Suprapubic skin (tissue), 4 donors: ENCODE data around the gene CASKIN1.

Experiments used
- POLR2A ChIP-seq, 2 donors: fragments of 450-650 bp; IDR thresholded peaks; one replicate each; pipeline ENCODE4 v1.6.1; 2017; ENCODE audit warnings: antibody characterized with exemption in 2 of 2, mild to moderate bottlenecking in 2 of 2, moderate library complexity in 2 of 2
- POLR2AphosphoS5 ChIP-seq, 3 donors: sonication (generic); formaldehyde crosslinking; IDR thresholded peaks; one replicate each; pipeline ENCODE4 v1.6.1; 2017; ENCODE audit warnings: antibody characterized with exemption in 3 of 3
- TF ChIP-seq, protein P1 (sequence below), 2 donors: fragments of 200-600 bp in 1 of 2; fragments of 450-650 bp in 1 of 2; sonication (generic) in 1 of 2; IDR thresholded peaks; one replicate each; pipeline ENCODE4 v1.5.1; 2016 to 2019; ENCODE audit warnings: antibody characterized with exemption in 2 of 2, mild to moderate bottlenecking in 1 of 2, moderate library complexity in 1 of 2

DNA sequence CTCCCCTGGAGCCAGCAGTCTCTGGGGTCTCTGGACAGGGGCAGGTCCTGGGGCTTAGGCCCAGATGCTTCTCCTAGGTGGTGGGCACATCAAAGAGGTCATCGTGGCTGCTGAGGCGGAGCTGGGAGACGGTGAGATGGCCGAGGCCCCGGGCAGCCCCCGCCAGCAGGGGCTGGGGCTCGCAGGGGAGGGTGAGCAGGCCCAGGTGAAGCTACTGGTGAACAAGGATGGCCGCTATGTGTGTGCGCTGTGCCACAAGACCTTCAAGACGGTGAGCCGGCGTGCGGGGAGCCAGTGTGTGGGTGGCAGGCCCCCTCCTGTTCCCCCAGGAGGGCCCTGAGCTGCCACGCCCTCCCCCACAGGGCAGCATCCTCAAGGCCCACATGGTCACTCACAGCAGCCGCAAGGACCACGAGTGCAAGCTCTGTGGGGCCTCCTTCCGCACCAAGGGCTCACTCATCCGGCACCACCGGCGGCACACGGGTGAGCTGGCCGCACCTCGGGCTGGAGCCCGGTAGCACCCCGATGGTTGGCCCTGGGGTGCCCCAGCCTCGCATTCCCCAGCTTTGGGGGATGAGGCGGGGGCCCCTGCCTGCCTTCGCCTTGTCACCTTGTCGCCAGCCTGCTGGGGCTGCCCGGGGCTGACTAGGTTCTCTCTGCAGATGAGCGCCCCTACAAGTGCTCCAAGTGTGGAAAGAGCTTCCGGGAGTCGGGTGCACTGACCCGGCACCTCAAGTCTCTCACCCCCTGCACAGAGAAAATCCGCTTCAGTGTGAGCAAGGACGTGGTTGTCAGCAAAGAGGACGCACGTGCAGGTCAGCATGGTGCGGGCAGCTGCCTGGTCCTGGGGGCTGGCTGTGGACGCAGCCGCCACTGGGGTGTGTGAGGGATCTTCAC, 35.9 kb upstream of the CASKIN1 start:
- TF ChIP-seq, protein P1, sequence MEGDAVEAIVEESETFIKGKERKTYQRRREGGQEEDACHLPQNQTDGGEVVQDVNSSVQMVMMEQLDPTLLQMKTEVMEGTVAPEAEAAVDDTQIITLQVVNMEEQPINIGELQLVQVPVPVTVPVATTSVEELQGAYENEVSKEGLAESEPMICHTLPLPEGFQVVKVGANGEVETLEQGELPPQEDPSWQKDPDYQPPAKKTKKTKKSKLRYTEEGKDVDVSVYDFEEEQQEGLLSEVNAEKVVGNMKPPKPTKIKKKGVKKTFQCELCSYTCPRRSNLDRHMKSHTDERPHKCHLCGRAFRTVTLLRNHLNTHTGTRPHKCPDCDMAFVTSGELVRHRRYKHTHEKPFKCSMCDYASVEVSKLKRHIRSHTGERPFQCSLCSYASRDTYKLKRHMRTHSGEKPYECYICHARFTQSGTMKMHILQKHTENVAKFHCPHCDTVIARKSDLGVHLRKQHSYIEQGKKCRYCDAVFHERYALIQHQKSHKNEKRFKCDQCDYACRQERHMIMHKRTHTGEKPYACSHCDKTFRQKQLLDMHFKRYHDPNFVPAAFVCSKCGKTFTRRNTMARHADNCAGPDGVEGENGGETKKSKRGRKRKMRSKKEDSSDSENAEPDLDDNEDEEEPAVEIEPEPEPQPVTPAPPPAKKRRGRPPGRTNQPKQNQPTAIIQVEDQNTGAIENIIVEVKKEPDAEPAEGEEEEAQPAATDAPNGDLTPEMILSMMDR (IDR thresholded peaks at IDR 0.05) = no peak
- no peak for TF ChIP-seq POLR2AphosphoS5 (IDR thresholded peaks at IDR 0.05)
- no peak for TF ChIP-seq POLR2A (IDR thresholded peaks at IDR 0.05)
